CD8-positive, alpha-beta memory T cell (primary cell): ENCODE results near the gene OR1A2. TPM values are rescaled to one million over a fixed set of nuclear protein-coding genes. Genes with fewer than 3 reads are reported as not detected.
A peak's percentile ranks its signal among the peaks of the same experiment; 100 is the strongest.

Experiments used
- CTCF ChIA-PET: fragments of 350-600 bp; sonication (Branson Sonifier 250); formaldehyde crosslinking; loops from one replicate; lab custom pipeline; 2021; ENCODE audit warnings: antibody characterized with exemption; lab: Charles Lee
- POLR2A ChIA-PET: fragments of 350-600 bp; sonication (Branson Sonifier 250); formaldehyde crosslinking; loops from one replicate; lab custom pipeline; 2021; ENCODE audit warnings: antibody characterized with exemption; lab: Charles Lee
- DNase-seq, 5 donors: peaks; one replicate each; pipeline versions ENCODE4 v3.0.0 to v3.0.0-alpha.2; 2020 to 2022; ENCODE audit warnings: mixed read lengths in 1 of 5
- H3K27ac ChIP-seq: one replicate; pipeline ENCODE4 v1.7.0; 2013; ENCODE audit warnings: low read depth, mild to moderate bottlenecking, low read length, moderate library complexity
- H3K27me3 ChIP-seq: 2 replicates; pipeline ENCODE4 v1.7.0; 2013; ENCODE audit warnings: low read length, mild to moderate bottlenecking; ENCODE audit not compliant: insufficient read depth, poor library complexity, severe bottlenecking
- H3K36me3 ChIP-seq: 2 replicates; pipeline ENCODE4 v1.7.0; 2013; ENCODE audit warnings: mild to moderate bottlenecking, low read length, moderate library complexity; ENCODE audit not compliant: insufficient read depth
- H3K4me1 ChIP-seq: 2 replicates; pipeline ENCODE4 v1.7.0; 2013; ENCODE audit warnings: mild to moderate bottlenecking, low read length, moderate library complexity; ENCODE audit not compliant: insufficient read depth
- H3K4me3 ChIP-seq: 2 replicates; pipeline ENCODE4 v1.7.0; 2013; ENCODE audit warnings: mild to moderate bottlenecking, low read length
- H3K9me3 ChIP-seq: 2 replicates; pipeline ENCODE4 v1.7.0; 2013; ENCODE audit warnings: mild to moderate bottlenecking, low read length
- H3K27ac Mint-ChIP-seq, 8 donors: one replicate each; pipeline ENCODE4 v1.8.0; 2020 to 2021; ENCODE audit warnings: mixed read lengths in 8 of 8, mild to moderate bottlenecking in 6 of 8, inconsistent platforms in 3 of 8, moderate library complexity in 3 of 8
- H3K27me3 Mint-ChIP-seq, 2 donors: one replicate each; pipeline ENCODE4 v1.8.0; 2020 to 2021; ENCODE audit warnings: mixed read lengths in 2 of 2, mild to moderate bottlenecking in 1 of 2, moderate library complexity in 1 of 2
- H3K36me3 Mint-ChIP-seq, 3 donors: one replicate each; pipeline ENCODE4 v1.8.0; 2020 to 2021; ENCODE audit warnings: mixed read lengths in 3 of 3, inconsistent platforms in 1 of 3, mild to moderate bottlenecking in 1 of 3
- H3K4me1 Mint-ChIP-seq, 3 donors: one replicate each; pipeline ENCODE4 v1.8.0; 2020 to 2021; ENCODE audit warnings: mixed read lengths in 3 of 3, inconsistent platforms in 1 of 3, mild to moderate bottlenecking in 1 of 3
- H3K4me3 Mint-ChIP-seq, 7 donors: one replicate each; pipeline ENCODE4 v1.8.0; 2020 to 2021; ENCODE audit warnings: mixed read lengths in 7 of 7, mild to moderate bottlenecking in 6 of 7, moderate library complexity in 4 of 7, inconsistent platforms in 2 of 7
- H3K9me3 Mint-ChIP-seq, 5 donors: one replicate each; pipeline ENCODE4 v1.8.0; 2020 to 2022; ENCODE audit warnings: mixed read lengths in 5 of 5, mild to moderate bottlenecking in 3 of 5, moderate library complexity in 2 of 5, inconsistent platforms in 1 of 5
- polyA plus RNA-seq: library from polyadenylated mRNA; unstranded; fragments of 300-500 nt; fragmentation: Illumina TruSeq; gene quantifications from one replicate; pipeline ENCODE4 v1.2.3, GENCODE V29; 2021
- total RNA-seq, 2 experiments: library from RNA; stranded (reverse); gene quantifications; one replicate each; pipeline ENCODE4 v1.2.3, GENCODE V29; 2021

Gene OR1A2, protein sequence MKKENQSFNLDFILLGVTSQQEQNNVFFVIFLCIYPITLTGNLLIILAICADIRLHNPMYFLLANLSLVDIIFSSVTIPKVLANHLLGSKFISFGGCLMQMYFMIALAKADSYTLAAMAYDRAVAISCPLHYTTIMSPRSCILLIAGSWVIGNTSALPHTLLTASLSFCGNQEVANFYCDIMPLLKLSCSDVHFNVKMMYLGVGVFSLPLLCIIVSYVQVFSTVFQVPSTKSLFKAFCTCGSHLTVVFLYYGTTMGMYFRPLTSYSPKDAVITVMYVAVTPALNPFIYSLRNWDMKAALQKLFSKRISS
- total RNA-seq: not detected
- not detected for polyA plus RNA-seq

DNA sequence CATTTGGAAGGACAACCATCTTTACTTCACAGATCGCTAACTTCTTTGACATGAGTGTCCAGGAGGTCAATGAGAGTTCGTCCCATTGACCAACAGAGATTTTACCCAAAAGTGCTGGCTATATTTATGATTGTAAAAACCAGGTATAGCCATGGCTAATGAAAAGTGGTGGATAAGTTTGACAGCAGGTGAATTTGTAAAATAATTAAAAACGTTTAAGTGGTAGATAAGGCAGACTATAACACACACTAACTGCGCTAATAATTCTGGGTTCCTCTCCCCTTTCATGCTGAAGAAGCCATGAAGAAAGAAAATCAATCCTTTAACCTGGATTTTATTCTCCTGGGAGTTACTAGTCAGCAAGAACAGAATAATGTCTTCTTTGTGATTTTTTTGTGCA lies at the start of gene OR1A2:
Gene OR1A2 (plus strand): TSS at position 301 of the 400 bp plus-strand sequence. CDS start 0 bp downstream, at position 301.
- H3K4me1 Mint-ChIP-seq: no peaks in the 10 kb centered on the region
- H3K9me3 Mint-ChIP-seq: peaks cover 4 to 18% (median 12%) of the 10 kb centered on the region in 5 donors
- no peaks in the 10 kb centered on the region for H3K27me3 ChIP-seq

DNA sequence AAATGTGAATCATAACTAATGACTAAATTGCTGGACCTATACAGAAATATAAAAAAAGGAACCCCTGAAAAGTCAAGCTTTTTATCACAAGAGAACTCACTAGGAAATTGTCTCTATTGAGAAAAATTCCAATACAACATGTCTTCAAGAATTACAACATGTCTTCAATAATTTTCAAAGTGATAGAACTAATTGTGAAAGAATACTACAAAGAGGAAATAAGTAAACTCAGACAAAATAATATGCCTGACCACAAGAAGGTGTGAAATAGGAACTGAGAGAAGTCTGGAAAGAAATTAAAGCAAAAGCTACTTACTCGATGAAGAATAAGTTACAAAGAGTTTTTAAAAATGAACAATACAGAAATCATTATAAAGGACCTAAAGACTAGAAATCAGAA lies 40.1 kb upstream of the OR1A2 start:
- Histone ChIP-seq H3K4me1 (no peaks in the 10 kb centered on the region), H3K9me3 (no peaks in the 10 kb centered on the region), H3K27me3 (no peaks in the 10 kb centered on the region), H3K27ac (no peak overlapping the region), H3K4me3 (no peak overlapping the region), H3K36me3 (no peaks in the 10 kb centered on the region)
- no peak overlapping the region for H3K4me3 Mint-ChIP-seq
- ChIA-PET CTCF (no interaction called here), POLR2A (no interaction called here)
- H3K27ac Mint-ChIP-seq: no peak overlapping the region
- peaks cover 0 to 5% (median 0%) of the 10 kb centered on the region in 5 donors for H3K9me3 Mint-ChIP-seq
- H3K36me3 Mint-ChIP-seq: peaks cover 0 to 2% (median 0%) of the 10 kb centered on the region in 3 donors
- DNase-seq: no peak
- H3K27me3 Mint-ChIP-seq: peaks cover 29 to 56% of the 10 kb centered on the region in 2 donors
- H3K4me1 Mint-ChIP-seq: no peaks in the 10 kb centered on the region

More for the DNA sequence above, at the start of gene OR1A2:
- H3K4me1 ChIP-seq: no peaks in the 10 kb centered on the region
- no peaks in the 10 kb centered on the region for H3K9me3 ChIP-seq
- no peaks in the 10 kb centered on the region for H3K36me3 ChIP-seq
- DNase-seq: no peak
- no peak within 1 kb of the TSS for H3K27ac ChIP-seq
- ChIA-PET CTCF (no interaction called here), POLR2A (no interaction called here)
- Mint-ChIP-seq H3K27ac (no peak within 1 kb of the TSS), H3K27me3 (peaks cover 4 to 63% of the 10 kb centered on the region in 2 donors), H3K4me3 (peak within 1 kb of the TSS in 1 of 7 donors; percentile 44), H3K36me3 (no peaks in the 10 kb centered on the region)
- no peak within 1 kb of the TSS for H3K4me3 ChIP-seq

DNA sequence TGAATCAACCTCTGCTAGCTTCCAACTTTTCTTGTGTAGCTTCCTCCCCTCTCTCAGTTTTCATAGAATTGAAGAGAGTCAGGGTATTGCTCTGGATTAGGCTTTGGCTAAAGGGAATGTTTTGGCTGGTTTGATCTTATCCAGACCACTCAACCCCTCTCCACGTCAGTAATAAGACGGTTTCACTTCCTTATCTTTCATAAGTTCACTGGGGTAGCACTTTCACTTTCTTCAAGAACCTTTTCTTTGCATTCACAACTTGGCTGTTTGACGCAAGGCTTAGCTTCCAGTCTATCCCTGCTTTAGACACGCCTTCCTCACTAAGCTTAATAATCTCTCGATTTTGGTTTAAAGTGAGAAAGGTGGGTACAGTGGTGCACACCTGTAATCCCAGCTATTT lies 29.7 kb upstream of the OR1A2 start:
- Mint-ChIP-seq H3K36me3 (peaks cover 0 to 12% (median 0%) of the 10 kb centered on the region in 3 donors), H3K9me3 (peaks cover 8 to 18% (median 15%) of the 10 kb centered on the region in 5 donors), H3K27ac (no peak overlapping the region), H3K27me3 (peaks cover 17 to 70% of the 10 kb centered on the region in 2 donors), H3K4me1 (peaks cover 0 to 9% (median 4%) of the 10 kb centered on the region in 3 donors), H3K4me3 (no peak overlapping the region)
- POLR2A ChIA-PET: no interaction called here
- no peaks in the 10 kb centered on the region for H3K36me3 ChIP-seq
- no peak for DNase-seq
- no peak overlapping the region for H3K27ac ChIP-seq
- H3K4me3 ChIP-seq: no peak overlapping the region
- no peaks in the 10 kb centered on the region for H3K27me3 ChIP-seq
- no peaks in the 10 kb centered on the region for H3K4me1 ChIP-seq
- CTCF ChIA-PET: no interaction called here
- H3K9me3 ChIP-seq: no peaks in the 10 kb centered on the region

DNA sequence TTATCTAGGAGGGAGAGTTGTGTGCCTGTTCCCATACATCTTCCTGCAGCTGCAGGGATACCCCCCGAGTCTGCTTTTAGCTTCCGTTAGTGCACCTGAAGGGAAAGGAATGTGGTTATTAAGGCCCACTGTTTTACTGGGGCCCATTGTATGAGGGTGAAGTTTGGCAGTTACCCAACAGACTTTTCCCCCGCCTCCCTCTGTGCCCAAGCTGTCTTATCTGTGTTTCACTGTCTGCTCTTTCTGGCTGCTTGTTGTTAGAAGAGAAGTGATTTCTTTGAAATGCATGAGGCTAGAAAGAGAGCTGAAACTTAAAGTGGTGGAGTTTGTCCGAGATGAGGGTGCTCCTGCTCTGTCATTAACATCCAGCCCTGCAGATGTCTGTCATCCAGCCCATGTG lies 7.4 kb upstream of the OR1A2 start:
- no peak for DNase-seq
- Histone ChIP-seq H3K4me1 (no peaks in the 10 kb centered on the region), H3K9me3 (no peaks in the 10 kb centered on the region), H3K27me3 (no peaks in the 10 kb centered on the region), H3K4me3 (no peak overlapping the region), H3K27ac (no peak overlapping the region), H3K36me3 (no peaks in the 10 kb centered on the region)
- Mint-ChIP-seq H3K4me1 (no peaks in the 10 kb centered on the region), H3K27me3 (peaks cover 3 to 32% of the 10 kb centered on the region in 2 donors), H3K27ac (no peak overlapping the region), H3K4me3 (no peak overlapping the region), H3K9me3 (no peaks in the 10 kb centered on the region), H3K36me3 (no peaks in the 10 kb centered on the region)
- POLR2A ChIA-PET: no interaction called here
- CTCF ChIA-PET: no interaction called here

DNA sequence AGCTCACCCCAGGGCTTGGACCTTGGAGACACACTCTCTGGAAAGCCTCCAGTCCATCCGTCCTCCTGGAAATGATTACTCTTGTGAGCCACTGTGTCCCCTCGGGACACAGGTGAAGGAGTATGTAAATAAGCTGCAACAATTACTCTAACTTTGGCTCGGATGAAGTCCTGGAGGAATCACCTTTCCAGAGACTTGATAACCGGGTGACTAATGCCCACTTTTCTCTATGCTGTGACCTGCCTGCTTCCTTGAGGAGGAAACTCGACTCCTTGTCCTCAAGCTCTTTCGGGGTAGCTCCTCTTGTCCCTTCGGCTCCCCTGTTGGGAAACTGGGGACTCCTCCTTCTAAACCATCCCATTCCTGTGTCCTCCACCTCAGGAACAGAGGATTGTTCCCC lies 10.0 kb downstream of the OR1A2 start, which contains the start of gene OR1A1:
Gene OR1A1 (plus strand): TSS at position 301 of the 400 bp plus-strand sequence. CDS start 7,954 bp downstream, outside the sequence.
- CTCF ChIA-PET: no interaction called here
- Mint-ChIP-seq H3K27me3 (peaks cover 8 to 27% of the 10 kb centered on the region in 2 donors), H3K27ac (no peak within 1 kb of the TSS), H3K9me3 (peaks cover 4 to 12% (median 8%) of the 10 kb centered on the region in 5 donors), H3K4me1 (no peaks in the 10 kb centered on the region), H3K4me3 (no peak within 1 kb of the TSS), H3K36me3 (peaks cover 0 to 1% (median 0%) of the 10 kb centered on the region in 3 donors)
- H3K9me3 ChIP-seq: no peaks in the 10 kb centered on the region
- no peaks in the 10 kb centered on the region for H3K27me3 ChIP-seq
- H3K4me1 ChIP-seq: no peaks in the 10 kb centered on the region
- H3K4me3 ChIP-seq: no peak within 1 kb of the TSS
- POLR2A ChIA-PET: no interaction called here
- H3K27ac ChIP-seq: no peak within 1 kb of the TSS
- no peak for DNase-seq
- no peaks in the 10 kb centered on the region for H3K36me3 ChIP-seq

DNA sequence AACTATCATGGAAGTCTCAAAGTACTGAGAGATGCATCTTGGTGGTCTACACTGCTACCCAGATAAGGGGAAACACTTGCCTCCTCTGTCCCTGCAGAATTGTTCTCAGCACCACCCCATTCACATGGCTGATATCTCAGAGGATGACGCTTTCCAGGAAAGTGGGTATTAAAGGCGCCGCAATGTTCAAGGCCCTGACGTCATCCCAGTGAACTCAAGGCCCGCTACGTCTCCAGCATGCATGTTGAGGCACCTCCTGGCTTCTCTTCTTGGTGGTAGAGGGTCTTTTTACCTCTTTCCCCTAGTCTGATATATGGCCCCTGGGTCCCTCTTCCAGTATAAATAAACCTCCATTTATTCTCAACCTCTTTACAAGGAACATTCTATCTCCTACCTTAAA lies 11.2 kb downstream of the OR1A2 start:
- Histone ChIP-seq H3K4me1 (no peaks in the 10 kb centered on the region), H3K4me3 (no peak overlapping the region), H3K9me3 (no peaks in the 10 kb centered on the region), H3K27me3 (no peaks in the 10 kb centered on the region), H3K27ac (no peak overlapping the region), H3K36me3 (no peaks in the 10 kb centered on the region)
- Mint-ChIP-seq H3K9me3 (peaks cover 4 to 8% (median 5%) of the 10 kb centered on the region in 5 donors), H3K27me3 (peaks cover 8 to 33% of the 10 kb centered on the region in 2 donors), H3K36me3 (peaks cover 0 to 1% (median 0%) of the 10 kb centered on the region in 3 donors), H3K4me1 (no peaks in the 10 kb centered on the region), H3K4me3 (no peak overlapping the region), H3K27ac (no peak overlapping the region)
- ChIA-PET CTCF (no interaction called here), POLR2A (no interaction called here)
- DNase-seq: no peak

DNA sequence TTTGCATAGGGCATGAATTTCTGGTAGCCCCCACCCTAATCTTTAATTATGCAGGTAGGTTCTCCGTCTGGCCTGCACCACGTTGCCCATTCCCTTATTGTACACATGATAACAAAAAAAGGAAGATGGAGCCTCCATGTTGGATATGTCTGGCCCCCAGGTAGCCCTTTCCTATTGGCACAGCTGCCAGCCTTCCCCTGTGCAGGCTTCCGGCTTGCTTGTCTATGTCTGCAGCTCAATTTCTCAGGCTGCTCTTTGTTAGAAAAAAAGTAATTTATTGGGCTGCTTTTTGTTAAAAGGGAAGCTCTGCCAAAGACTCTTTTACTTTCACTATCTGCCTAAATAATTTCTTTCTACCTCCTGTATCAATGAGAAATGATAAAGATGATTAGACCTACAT lies 15.7 kb downstream of the OR1A2 start:
- CTCF ChIA-PET: no interaction called here
- Histone ChIP-seq H3K4me1 (no peaks in the 10 kb centered on the region), H3K9me3 (no peaks in the 10 kb centered on the region), H3K4me3 (no peak overlapping the region), H3K27ac (no peak overlapping the region), H3K27me3 (no peaks in the 10 kb centered on the region), H3K36me3 (no peaks in the 10 kb centered on the region)
- Mint-ChIP-seq H3K4me1 (no peaks in the 10 kb centered on the region), H3K27me3 (peaks cover 11 to 45% of the 10 kb centered on the region in 2 donors), H3K36me3 (peaks cover 0 to 1% (median 0%) of the 10 kb centered on the region in 3 donors), H3K27ac (no peak overlapping the region), H3K9me3 (peaks cover 0 to 9% (median 2%) of the 10 kb centered on the region in 5 donors), H3K4me3 (no peak overlapping the region)
- POLR2A ChIA-PET: no interaction called here
- DNase-seq: no peak

DNA sequence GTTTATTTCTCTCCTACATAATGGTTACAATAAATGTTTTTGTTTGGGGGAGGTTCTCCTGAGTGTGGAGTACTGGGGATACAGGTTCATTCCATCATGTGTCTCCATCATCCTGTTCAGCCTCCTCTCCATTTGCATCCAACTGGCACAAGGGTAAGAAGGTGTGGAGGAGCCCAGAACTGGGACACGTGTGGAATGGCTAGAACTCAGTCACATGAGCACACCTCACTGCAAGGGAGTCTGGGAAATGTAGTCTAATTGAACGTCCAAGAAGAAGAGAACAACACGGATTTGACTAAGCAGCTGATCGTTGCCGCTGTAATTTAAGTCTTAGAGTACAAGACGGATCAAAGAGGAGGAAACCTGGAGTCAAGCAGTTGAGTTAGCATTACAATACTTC lies 16.3 kb downstream of the OR1A2 start:
- H3K36me3 Mint-ChIP-seq: peaks cover 0 to 2% (median 0%) of the 10 kb centered on the region in 3 donors
- Histone ChIP-seq H3K27ac (no peak overlapping the region), H3K4me3 (no peak overlapping the region), H3K36me3 (no peaks in the 10 kb centered on the region), H3K4me1 (no peaks in the 10 kb centered on the region), H3K27me3 (no peaks in the 10 kb centered on the region), H3K9me3 (no peaks in the 10 kb centered on the region)
- H3K27ac Mint-ChIP-seq: no peak overlapping the region
- H3K4me1 Mint-ChIP-seq: no peaks in the 10 kb centered on the region
- peaks cover 0 to 12% (median 4%) of the 10 kb centered on the region in 5 donors for H3K9me3 Mint-ChIP-seq
- peaks cover 11 to 51% of the 10 kb centered on the region in 2 donors for H3K27me3 Mint-ChIP-seq
- DNase-seq: no peak
- H3K4me3 Mint-ChIP-seq: no peak overlapping the region
- POLR2A ChIA-PET: no interaction called here
- CTCF ChIA-PET: no interaction called here
